ENCODE results near the gene TRIM63.

Gene TRIM63

DNA sequence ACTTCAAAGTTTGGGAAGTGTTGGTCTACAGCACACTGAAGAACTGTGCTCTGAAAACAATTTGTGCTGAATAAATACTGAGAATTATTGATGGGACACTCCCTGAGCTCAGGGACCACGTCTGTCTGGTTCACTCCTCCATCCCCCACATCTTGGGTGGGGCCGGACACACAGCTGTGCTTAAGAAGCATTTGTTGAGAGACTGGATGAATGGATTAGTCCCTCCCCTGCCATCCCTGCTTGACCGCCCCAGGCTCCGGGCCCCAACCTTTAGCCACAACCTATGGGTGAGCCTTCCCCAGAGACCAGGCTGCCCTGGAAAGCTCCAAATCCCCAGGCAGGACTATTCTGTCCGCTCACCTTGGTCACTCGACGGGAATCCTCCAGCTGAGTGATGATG lies 7.5 kb downstream of the TRIM63 start:
- no peak for DNase-seq (ENCODE audit: low read depth)
- TF ChIP-seq, protein P1, sequence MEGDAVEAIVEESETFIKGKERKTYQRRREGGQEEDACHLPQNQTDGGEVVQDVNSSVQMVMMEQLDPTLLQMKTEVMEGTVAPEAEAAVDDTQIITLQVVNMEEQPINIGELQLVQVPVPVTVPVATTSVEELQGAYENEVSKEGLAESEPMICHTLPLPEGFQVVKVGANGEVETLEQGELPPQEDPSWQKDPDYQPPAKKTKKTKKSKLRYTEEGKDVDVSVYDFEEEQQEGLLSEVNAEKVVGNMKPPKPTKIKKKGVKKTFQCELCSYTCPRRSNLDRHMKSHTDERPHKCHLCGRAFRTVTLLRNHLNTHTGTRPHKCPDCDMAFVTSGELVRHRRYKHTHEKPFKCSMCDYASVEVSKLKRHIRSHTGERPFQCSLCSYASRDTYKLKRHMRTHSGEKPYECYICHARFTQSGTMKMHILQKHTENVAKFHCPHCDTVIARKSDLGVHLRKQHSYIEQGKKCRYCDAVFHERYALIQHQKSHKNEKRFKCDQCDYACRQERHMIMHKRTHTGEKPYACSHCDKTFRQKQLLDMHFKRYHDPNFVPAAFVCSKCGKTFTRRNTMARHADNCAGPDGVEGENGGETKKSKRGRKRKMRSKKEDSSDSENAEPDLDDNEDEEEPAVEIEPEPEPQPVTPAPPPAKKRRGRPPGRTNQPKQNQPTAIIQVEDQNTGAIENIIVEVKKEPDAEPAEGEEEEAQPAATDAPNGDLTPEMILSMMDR (IDR thresholded peaks at IDR 0.05; ENCODE audit: insufficient read depth, low read depth, low read length, missing control alignments): no peak
- H3K4me3 ChIP-seq (ENCODE audit: low read length): no peak overlapping the region

DNA sequence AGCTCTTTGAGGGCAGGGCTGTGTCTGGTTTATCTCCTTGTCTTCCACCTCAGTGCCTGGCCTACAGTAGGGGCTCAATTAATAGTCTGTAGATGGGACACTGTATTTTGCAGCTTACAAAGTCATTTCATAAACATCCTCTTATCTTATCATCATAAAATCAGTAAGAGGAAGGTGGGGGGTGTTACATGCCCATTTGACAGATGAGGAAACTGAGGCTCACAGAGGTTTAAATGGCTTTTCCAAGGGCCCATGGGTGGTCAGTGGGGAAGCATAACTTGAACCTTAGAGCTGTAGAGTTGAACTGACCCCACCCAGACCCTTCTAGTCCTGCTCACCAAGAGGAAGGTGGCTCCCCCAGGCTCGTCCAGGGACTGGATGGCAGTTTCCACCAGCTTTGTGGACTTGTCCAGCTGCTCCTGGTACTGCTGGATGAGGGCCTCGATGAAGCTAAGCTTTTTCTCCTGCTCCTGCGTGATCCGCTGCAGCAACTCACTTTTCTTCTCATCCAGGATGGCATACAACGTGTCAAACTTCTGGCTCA lies 9.3 kb downstream of the TRIM63 start:
- no peak overlapping the region for H3K4me3 ChIP-seq (ENCODE audit: low read length)
- DNase-seq (ENCODE audit: low read depth): no peak
- TF ChIP-seq, protein P1 (IDR thresholded peaks at IDR 0.05; ENCODE audit: insufficient read depth, low read depth, low read length, missing control alignments): no peak

DNA sequence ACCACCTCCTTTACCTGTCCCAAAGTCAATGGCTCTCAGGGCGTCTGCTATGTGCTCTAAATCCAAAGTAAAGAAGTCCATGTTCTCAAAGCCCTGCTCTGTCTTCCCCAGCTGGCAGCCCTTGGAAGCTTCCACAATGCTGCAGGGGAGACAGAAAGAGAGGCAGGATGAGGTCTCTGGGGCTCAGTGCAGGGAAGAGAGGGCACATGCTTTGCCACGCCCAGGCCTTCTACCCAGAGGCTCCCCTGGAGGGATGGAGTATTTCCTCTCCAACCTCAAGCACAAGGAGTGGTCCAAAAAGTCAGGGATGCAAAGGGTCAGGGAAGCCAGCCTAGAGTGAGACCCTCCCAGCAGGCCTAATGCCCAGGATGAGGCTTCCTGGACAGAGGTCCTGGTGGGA lies 10.2 kb downstream of the TRIM63 start:
- TF ChIP-seq, protein P1 (IDR thresholded peaks at IDR 0.05; ENCODE audit: insufficient read depth, low read depth, low read length, missing control alignments): no peak
- no peak for DNase-seq (ENCODE audit: low read depth)
- no peak overlapping the region for H3K4me3 ChIP-seq (ENCODE audit: low read length)

DNA sequence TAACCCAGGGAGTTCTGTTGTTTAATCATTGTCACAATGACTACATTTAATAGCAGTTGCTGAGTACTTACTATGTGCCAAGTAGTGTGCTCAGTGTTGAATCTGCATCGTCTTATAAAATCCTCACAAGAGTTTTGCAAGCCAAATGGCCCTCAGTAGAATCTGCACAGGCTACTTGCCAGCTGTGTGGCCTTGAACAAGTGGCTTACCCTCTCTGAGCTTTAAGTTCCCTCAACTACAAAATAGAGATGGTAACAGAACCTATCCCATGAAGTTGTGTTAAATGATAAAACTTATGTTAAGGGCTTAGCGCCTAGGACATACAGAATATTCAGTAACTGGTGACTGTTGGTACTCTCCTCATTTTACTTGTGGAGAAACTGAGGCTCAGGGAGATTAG lies 12.4 kb downstream of the TRIM63 start:
- TF ChIP-seq, protein P1 (IDR thresholded peaks at IDR 0.05; ENCODE audit: insufficient read depth, low read depth, low read length, missing control alignments): no peak

DNA sequence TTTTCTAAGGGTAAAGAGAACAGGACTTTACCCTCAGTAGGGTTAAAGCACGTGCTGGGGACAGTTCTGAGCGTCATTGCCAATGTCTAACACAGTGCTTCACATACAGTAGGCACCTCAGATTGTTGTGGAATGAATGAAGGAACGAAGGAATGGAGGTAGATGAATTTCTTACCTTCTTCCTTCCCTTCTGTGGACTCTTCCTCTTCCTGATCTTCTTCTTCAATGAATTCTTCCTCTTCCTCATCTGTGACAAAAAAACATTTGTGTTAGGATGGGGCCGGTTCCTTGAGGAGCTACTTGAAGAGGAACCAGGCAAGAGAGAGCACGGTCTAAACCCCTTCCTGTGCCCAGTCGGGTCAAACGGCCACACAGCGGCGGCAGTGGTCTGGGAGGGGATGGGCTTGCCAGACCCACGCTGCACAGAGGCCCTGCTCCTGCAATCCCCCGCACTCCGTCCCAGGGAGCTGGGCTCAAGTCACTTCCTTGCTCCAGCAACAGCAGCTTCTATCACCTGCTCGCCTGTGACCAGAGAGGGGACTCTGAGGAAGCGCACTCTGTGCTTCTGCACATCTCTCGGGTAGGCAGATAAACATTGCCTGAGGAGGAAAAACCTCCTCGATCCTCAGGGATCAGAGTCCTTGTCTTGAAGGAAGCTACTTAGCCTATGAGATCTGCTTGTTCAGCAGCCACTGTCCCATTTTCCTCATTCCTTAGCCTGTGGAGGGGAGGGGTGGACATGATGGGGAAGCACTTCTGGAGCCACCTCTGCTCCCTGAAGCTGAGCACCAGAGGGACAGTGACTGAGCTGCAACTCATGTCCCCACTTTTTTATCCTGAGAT lies 13.5 kb downstream of the TRIM63 start:
- DNase-seq (ENCODE audit: low read depth): no peak
- no peak overlapping the region for H3K4me3 ChIP-seq (ENCODE audit: low read length)
- TF ChIP-seq, protein P1 (IDR thresholded peaks at IDR 0.05; ENCODE audit: insufficient read depth, low read depth, low read length, missing control alignments): no peak

More for the DNA sequence above, 12.4 kb downstream of the TRIM63 start:
- H3K4me3 ChIP-seq (ENCODE audit: low read length): no peak overlapping the region
- DNase-seq (ENCODE audit: low read depth): no peak

DNA sequence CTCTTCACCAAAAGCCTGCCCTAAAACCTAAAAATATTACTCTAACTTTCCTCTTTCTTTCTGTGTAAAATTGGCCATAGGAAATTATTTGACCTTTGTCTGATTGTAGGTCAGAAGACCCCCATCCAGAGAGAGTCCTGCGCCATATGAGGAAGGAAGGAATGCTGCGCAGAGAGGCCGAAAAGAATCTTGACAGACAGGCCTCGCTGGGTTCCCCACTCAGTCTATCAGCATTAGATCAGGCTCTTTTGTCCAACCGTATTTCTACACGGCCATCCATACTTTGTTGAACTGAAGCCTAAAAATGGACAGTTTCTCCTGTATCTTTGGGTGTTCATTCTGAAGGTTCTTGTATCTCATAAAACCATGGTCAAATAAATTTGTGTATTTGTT lies 17.2 kb downstream of the TRIM63 start:
- TF ChIP-seq, protein P1 (IDR thresholded peaks at IDR 0.05; ENCODE audit: insufficient read depth, low read depth, low read length, missing control alignments): no peak
- H3K4me3 ChIP-seq (ENCODE audit: low read length): no peak overlapping the region
- DNase-seq (ENCODE audit: low read depth): no peak

Data from epithelial cell of esophagus (primary cell).